Caco-2 (cell line): ENCODE results near the gene IQCC. TPM values are rescaled to one million over a fixed set of nuclear protein-coding genes. Genes with fewer than 3 reads are reported as not detected.
A peak's percentile ranks its signal among the peaks of the same experiment; 100 is the strongest.

Source experiments
- BruUV-seq: library from RNA; stranded (reverse); fragments of 400-500 nt; replicated peaks from 2 replicates; lab custom pipeline; 2021; lab: Mats Ljungman, UMichigan
- CTCF ChIA-PET: fragments of 300-600 bp; sonication (Branson Sonifier 250); formaldehyde crosslinking; loops from one replicate; lab custom pipeline; 2022; ENCODE audit warnings: antibody characterized with exemption; lab: Charles Lee
- POLR2A ChIA-PET: fragments of 300-600 bp; sonication (Branson Sonifier 250); formaldehyde crosslinking; loops from one replicate; lab custom pipeline; 2022; ENCODE audit warnings: antibody characterized with exemption; lab: Charles Lee
- DNase-seq, 2 experiments: peaks; one replicate each; pipeline versions ENCODE4 v3.0.0 to v3.0.0-alpha.2; 2020 to 2022
- H3K27me3 ChIP-seq: replicated peaks from 2 replicates; pipeline ENCODE4 v1.6.0; 2011; ENCODE audit warnings: low read length; ENCODE audit not compliant: control insufficient read depth, insufficient read depth
- H3K36me3 ChIP-seq: 2 replicates; pipeline ENCODE4 v1.5.1; 2011; ENCODE audit warnings: low read length; ENCODE audit not compliant: control insufficient read depth, insufficient read depth
- H3K4me1 ChIP-seq: fragments of 250-450 bp; sonication (Bioruptor Pico); 2 replicates; pipeline ENCODE4 v1.5.1; 2020; ENCODE audit warnings: mild to moderate bottlenecking
- H3K4me3 ChIP-seq: 2 replicates; pipeline ENCODE4 v1.5.1; 2011; ENCODE audit warnings: low read depth, mild to moderate bottlenecking, control low read depth, low read length
- H3K9me3 ChIP-seq: fragments of 250-450 bp; sonication (Bioruptor Pico); 2 replicates; pipeline ENCODE4 v1.5.1; 2020; ENCODE audit warnings: mild to moderate bottlenecking, moderate library complexity
- H3K27ac Mint-ChIP-seq: one replicate; pipeline ENCODE4 v1.8.0; 2022; ENCODE audit warnings: mixed read lengths; ENCODE audit not compliant: unreplicated experiment
- H3K27me3 Mint-ChIP-seq: one replicate; pipeline ENCODE4 v1.8.0; 2022; ENCODE audit warnings: mixed read lengths; ENCODE audit not compliant: insufficient read depth, unreplicated experiment
- H3K36me3 Mint-ChIP-seq: one replicate; pipeline ENCODE4 v1.8.0; 2022; ENCODE audit warnings: mild to moderate bottlenecking, mixed read lengths; ENCODE audit not compliant: insufficient read depth, unreplicated experiment
- H3K4me1 Mint-ChIP-seq: one replicate; pipeline ENCODE4 v1.8.0; 2022; ENCODE audit warnings: low read depth, mixed read lengths; ENCODE audit not compliant: unreplicated experiment
- H3K4me3 Mint-ChIP-seq: one replicate; pipeline ENCODE4 v1.8.0; 2022; ENCODE audit warnings: mild to moderate bottlenecking, moderate library complexity, mixed read lengths; ENCODE audit not compliant: unreplicated experiment
- H3K9me3 Mint-ChIP-seq: one replicate; pipeline ENCODE4 v1.8.0; 2022; ENCODE audit warnings: mixed read lengths; ENCODE audit not compliant: unreplicated experiment
- CTCF ChIP-seq, 2 experiments: fragments of 200-600 bp in 1 of 2; IDR thresholded peaks; 1 replicate in 1 of 2; 2 replicates in 1 of 2; pipeline versions ENCODE4 v1.5.1 to v1.8.0; 2011 to 2022; ENCODE audit warnings: antibody characterized with exemption in 1 of 2, control low read depth in 1 of 2, inconsistent platforms in 1 of 2, low read depth in 1 of 2, low read length in 1 of 2, mild to moderate bottlenecking in 1 of 2, moderate library complexity in 1 of 2; ENCODE audit not compliant: insufficient read depth in 1 of 2, severe bottlenecking in 1 of 2, unreplicated experiment in 1 of 2
- intact Hi-C: fragments of 100-400 bp; cut with micrococcal nuclease; formaldehyde crosslinking; loops from one replicate; pipeline ENCODE4 v1.10.0; 2022; ENCODE audit not compliant: unreplicated experiment
- total RNA-seq: library from RNA; stranded (reverse); gene quantifications from 2 replicates; pipeline ENCODE4 v1.2.3, GENCODE V29; 2022

IQCC gene
- total RNA-seq, 1 experiment from 2014 or later = 3.4 TPM

- no TSS peak for BruUV-seq
- H3K27me3 ChIP-seq = no peaks in the 10 kb centered on the region
- POLR2A ChIA-PET = no interaction called here
These were observed 20.8 kb upstream of the IQCC start for GRCh38 chr1:32184650-32185049.

GRCh38 chr1:32186077-32186476, 19.4 kb upstream of the IQCC start:
- H3K27me3 ChIP-seq = no peaks in the 10 kb centered on the region
- TSS peak; percentile 0 for BruUV-seq
- Mint-ChIP-seq H3K4me3 (no peak overlapping the region), H3K4me1 (peaks cover 12% of the 10 kb centered on the region), H3K9me3 (no peaks in the 10 kb centered on the region), H3K27me3 (no peaks in the 10 kb centered on the region), H3K36me3 (peaks cover 76% of the 10 kb centered on the region), H3K27ac (peak overlapping the region; percentile 79)
- POLR2A ChIA-PET = no interaction called here
- intact Hi-C loops = no loop called here
- no peaks in the 10 kb centered on the region for H3K4me1 ChIP-seq
- DNase-seq = no peak
- no peak overlapping the region for H3K4me3 ChIP-seq
- no peak for TF ChIP-seq CTCF (IDR thresholded peaks at IDR 0.05; ENCODE audit: insufficient read depth in 1 of 2, low read depth in 1 of 2, low read length in 1 of 2, severe bottlenecking in 1 of 2, unreplicated experiment in 1 of 2)
- H3K9me3 ChIP-seq = no peaks in the 10 kb centered on the region
- peaks cover 4% of the 10 kb centered on the region for H3K36me3 ChIP-seq
- CTCF ChIA-PET = no interaction called here

More at GRCh38 chr1:32184650-32185049, 20.8 kb upstream of the IQCC start:
- no peaks in the 10 kb centered on the region for H3K27me3 Mint-ChIP-seq
- CTCF ChIA-PET = no interaction called here
- Histone ChIP-seq H3K4me3 (no peak overlapping the region), H3K9me3 (no peaks in the 10 kb centered on the region), H3K36me3 (peaks cover 4% of the 10 kb centered on the region), H3K4me1 (no peaks in the 10 kb centered on the region)
- peaks cover 22% of the 10 kb centered on the region for H3K4me1 Mint-ChIP-seq
- no peaks in the 10 kb centered on the region for H3K9me3 Mint-ChIP-seq
- DNase-seq = no peak
- intact Hi-C loops = no loop called here
- H3K36me3 Mint-ChIP-seq = peaks cover 81% of the 10 kb centered on the region
- TF ChIP-seq CTCF (IDR thresholded peaks at IDR 0.05; ENCODE audit: insufficient read depth in 1 of 2, low read depth in 1 of 2, low read length in 1 of 2, severe bottlenecking in 1 of 2, unreplicated experiment in 1 of 2) = no peak
- H3K27ac Mint-ChIP-seq = no peak overlapping the region
- H3K4me3 Mint-ChIP-seq = no peak overlapping the region

- intact Hi-C loops = no loop called here
- Mint-ChIP-seq H3K9me3 (no peaks in the 10 kb centered on the region), H3K27ac (peak overlapping the region; percentile 79), H3K4me1 (peaks cover 8% of the 10 kb centered on the region), H3K4me3 (no peak overlapping the region), H3K36me3 (peaks cover 75% of the 10 kb centered on the region), H3K27me3 (no peaks in the 10 kb centered on the region)
- DNase-seq = no peak
- H3K27me3 ChIP-seq = no peaks in the 10 kb centered on the region
- peaks cover 4% of the 10 kb centered on the region for H3K36me3 ChIP-seq
- CTCF ChIA-PET = no interaction called here
- no TSS peak for BruUV-seq
- no peak overlapping the region for H3K4me3 ChIP-seq
- no peaks in the 10 kb centered on the region for H3K9me3 ChIP-seq
- no peak for TF ChIP-seq CTCF (IDR thresholded peaks at IDR 0.05; ENCODE audit: insufficient read depth in 1 of 2, low read depth in 1 of 2, low read length in 1 of 2, severe bottlenecking in 1 of 2, unreplicated experiment in 1 of 2)
- no peaks in the 10 kb centered on the region for H3K4me1 ChIP-seq
- POLR2A ChIA-PET = no interaction called here
These were observed 19.0 kb upstream of the IQCC start for GRCh38 chr1:32186491-32186890.
